GM21515 (cell line): ENCODE data around the gene ODF2L.

Experiments used
- ATAC-seq: cut with Tn5 transposase; IDR thresholded peaks from one replicate; pipeline ENCODE4 v1.9.1; 2021; ENCODE audit not compliant: unreplicated experiment

The ODF2L gene

GRCh38 chr1:86324130-86324822 lies 71.8 kb downstream of the ODF2L start:
- ATAC-seq = no peak

- ATAC-seq = no peak
Measured at GRCh38 chr1:86322241-86322640, 73.9 kb downstream of the ODF2L start.

GRCh38 chr1:86318436-86318835 lies 77.7 kb downstream of the ODF2L start:
- no peak for ATAC-seq

GRCh38 chr1:86317926-86318325 lies 78.2 kb downstream of the ODF2L start:
- no peak for ATAC-seq

- no peak for ATAC-seq
Measured at GRCh38 chr1:86305731-86306130, 90.4 kb downstream of the ODF2L start.

- ATAC-seq = no peak
Measured at GRCh38 chr1:86303041-86303690, 93.0 kb downstream of the ODF2L start.
